GM18861 (cell line): Measurements from ENCODE around the gene SF1.

ENCODE experiments used
- ATAC-seq: cut with Tn5 transposase; IDR thresholded peaks from one replicate; pipeline ENCODE4 v1.9.1; 2021; ENCODE audit not compliant: unreplicated experiment

The SF1 gene

DNA sequence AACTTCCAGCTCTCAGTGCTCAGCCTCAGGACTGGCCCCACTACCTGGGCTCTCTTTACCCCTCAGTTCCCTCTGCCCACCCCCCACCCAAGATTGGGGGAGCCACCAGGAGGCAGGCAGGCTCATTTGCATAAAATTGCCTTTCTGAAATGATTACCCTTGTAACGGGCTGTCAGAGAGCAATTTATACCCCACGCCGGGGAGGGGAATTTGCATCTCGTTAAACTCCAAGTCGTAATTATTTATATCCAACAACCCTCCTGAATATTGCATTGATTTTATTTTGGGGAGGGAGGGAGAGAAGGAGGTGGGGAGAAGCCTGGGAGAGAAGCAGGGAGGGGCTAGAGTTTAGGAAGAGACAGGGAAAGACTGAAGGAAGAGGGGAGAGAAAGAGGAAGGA, 63.7 kb downstream of the SF1 start:
- ATAC-seq, result no peak
